Measurements from ENCODE around the gene SOX6.

GRCh38 chr11:16002942-16003341 is 353.4 kb downstream of the SOX6 start:
- TF ChIP-seq CTCF (conservative IDR thresholded peaks at IDR 0.05) (no peak), EZH2 (IDR thresholded peaks at IDR 0.05; ENCODE audit: low read depth) (no peak)
